ENCODE measurements around the gene ACVR1B. TPM values are rescaled to one million over a fixed set of nuclear protein-coding genes. Genes with fewer than 3 reads are reported as not detected.
A peak's percentile ranks its signal among the peaks of the same experiment; 100 is the strongest.

The ACVR1B gene
- total and polyA plus RNA-seq, 2 of the 8 experiments (the other 6 are each of a cell fraction or from before 2014, with no cell fraction given) = 16.0 to 19.2 TPM

DNA sequence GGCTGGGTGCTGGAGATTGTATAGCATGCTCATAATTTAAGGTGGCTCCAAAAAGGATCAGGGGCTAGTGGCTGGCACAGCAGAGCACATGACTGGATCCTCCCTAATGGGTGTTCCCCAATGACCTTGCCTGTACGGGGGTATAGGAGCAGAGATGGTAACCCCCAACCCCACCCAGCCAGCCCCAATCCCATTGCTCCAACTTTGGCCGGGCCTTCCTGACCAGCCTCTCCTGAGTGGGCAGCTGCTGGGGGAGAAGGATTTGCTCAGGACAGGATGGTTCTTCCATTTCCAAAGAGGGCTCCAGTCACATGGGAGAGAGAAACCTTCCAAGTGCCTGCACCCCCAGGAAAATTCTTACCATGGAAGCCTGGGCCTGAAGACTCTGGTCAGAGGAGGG lies 84.4 kb downstream of the ACVR1B start:
- H2BK12ac ChIP-seq (ENCODE audit: low read depth, low read length) = peak overlapping the region; percentile 94; the same call in 1 of the 2 replicates
- ChIA-PET POLR2A (ENCODE audit: partially characterized antibody) (interaction anchor here (0.8 to 6.6 kb wide), 5 partner anchors 7 to 87 kb away, joined by 3 to 56 read pairs (median 9); partner anchors contain the start of genes ATG101 and NR4A1), CTCF (ENCODE audit: partially characterized antibody) (interaction anchor here (0.8 to 22.7 kb wide), 7 partner anchors 10 to 86 kb away, joined by 3 to 1249 read pairs (median 4); partner anchors contain the start of gene TAMALIN)
- H4K91ac ChIP-seq (replicated peaks; ENCODE audit: insufficient read length, low read length) = no peak overlapping the region
- H3K79me2 ChIP-seq (ENCODE audit: control insufficient read depth in 1 of 2, insufficient read depth in 2 of 2, low read length in 2 of 2) = peaks cover 0 to 24% of the 10 kb centered on the region in 2 experiments; a peak in 3 of 4 replicates
- no peak for FAIRE-seq
- H2BK5ac ChIP-seq (ENCODE audit: low read depth, low read length) = 0 out of 2 replicates have a peak overlapping the region, but pooled peaks have one; percentile 52
- H4K20me1 ChIP-seq (replicated peaks in 1 of 2; ENCODE audit: control insufficient read depth in 1 of 2, insufficient read depth in 2 of 2, low read length in 2 of 2) = peaks cover 2 to 5% of the 10 kb centered on the region in 2 experiments
- no peak overlapping the region for H4K5ac ChIP-seq (ENCODE audit: insufficient read length, low read depth, low read length)
- DNase-seq (ENCODE audit: low read depth in 1 of 2, low spot score in 2 of 2) = no peak
- no peak overlapping the region for H3K56ac ChIP-seq (replicated peaks; ENCODE audit: insufficient read length, low read depth, low read length)
- H2AFZ ChIP-seq (ENCODE audit: low read length) = no peak overlapping the region
- peak overlapping the region in 1 of 2 experiments; percentile 67; a peak in 1 of 4 replicates for H3K4me2 ChIP-seq (ENCODE audit: insufficient read depth in 1 of 2, low read depth in 2 of 2, low read length in 2 of 2)
- no peaks in the 10 kb centered on the region for H3K9me3 ChIP-seq (ENCODE audit: insufficient read depth in 2 of 2, low read depth in 1 of 2, low read length in 1 of 2)
- H3K14ac ChIP-seq (ENCODE audit: insufficient read length) = no peak overlapping the region
- 79% methylated on average over 2 of the region's 2 CpGs; no CpG with 5 or more reads in 1 of the 2 experiments for WGBS, 2 experiments (ENCODE audit: extremely low coverage in 1 of 2, insufficient coverage in 1 of 2, insufficient read length in 1 of 2, insufficient replicate concordance in 2 of 2, low coverage in 1 of 2, low lambda C conversion rate in 2 of 2, missing lambda C conversion rate in 1 of 2)
- TF ChIP-seq FOSL1 (IDR thresholded peaks at IDR 0.05; ENCODE audit: insufficient read depth, low read depth, low read length) (no peak), BCL11A (IDR thresholded peaks at IDR 0.05; ENCODE audit: low read depth in 2 of 2, low read length in 2 of 2) (no peak), CHD2 (IDR thresholded peaks at IDR 0.05; ENCODE audit: low read length) (no peak), SIN3A (conservative IDR thresholded peaks at IDR 0.05 in 1 of 2, IDR thresholded peaks at IDR 0.05 in 1 of 2; ENCODE audit: low read depth in 1 of 2, low read length in 2 of 2) (no peak), RAD21 (IDR thresholded peaks at IDR 0.05 in 1 of 2, conservative IDR thresholded peaks at IDR 0.05 in 1 of 2; ENCODE audit: low read depth in 2 of 2, low read length in 2 of 2) (no peak), CHD1 (IDR thresholded peaks at IDR 0.05; ENCODE audit: low read depth, low read length) (no peak), KDM4A (IDR thresholded peaks at IDR 0.05; ENCODE audit: low read depth, low read length, severe bottlenecking) (no peak), KDM1A (IDR thresholded peaks at IDR 0.05; ENCODE audit: borderline replicate concordance, low read length) (no peak)
- TF ChIP-seq, protein P1, sequence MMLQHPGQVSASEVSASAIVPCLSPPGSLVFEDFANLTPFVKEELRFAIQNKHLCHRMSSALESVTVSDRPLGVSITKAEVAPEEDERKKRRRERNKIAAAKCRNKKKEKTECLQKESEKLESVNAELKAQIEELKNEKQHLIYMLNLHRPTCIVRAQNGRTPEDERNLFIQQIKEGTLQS (IDR thresholded peaks at IDR 0.05; ENCODE audit: insufficient read depth, low read depth, low read length) = no peak
- H3K79me1 ChIP-seq (ENCODE audit: low read depth, low read length) = 0 out of 2 replicates have a peak, but pooled peaks cover 2% of the 10 kb centered on the region
- no peak overlapping the region for H3K27ac ChIP-seq (ENCODE audit: low read depth, low read length)
- H3K4ac ChIP-seq (replicated peaks; ENCODE audit: insufficient read length, low read depth, low read length) = no peak overlapping the region
- peaks cover 2 to 32% (median 22%) of the 10 kb centered on the region in 4 experiments; a peak in 6 of 7 replicates for H3K27me3 ChIP-seq (replicated peaks in 1 of 4; ENCODE audit: control insufficient read depth in 3 of 4, extremely low read depth in 1 of 4, insufficient read depth in 3 of 4, low read length in 3 of 4)
- no peaks in the 10 kb centered on the region for H3K36me3 ChIP-seq (ENCODE audit: control insufficient read depth in 2 of 4, insufficient read depth in 4 of 4, low read length in 3 of 4)
- no peak overlapping the region for H2BK20ac ChIP-seq (ENCODE audit: low read length)
- H3K4me3 ChIP-seq (ENCODE audit: extremely low read depth in 1 of 4, insufficient read depth in 2 of 4, low read depth in 3 of 4, low read length in 4 of 4) = no peak overlapping the region; a peak in 2 of 8 replicates
- no peak overlapping the region for H2BK15ac ChIP-seq (ENCODE audit: low read length)
- no peak overlapping the region for H3K9ac ChIP-seq (replicated peaks in 1 of 4; ENCODE audit: extremely low read depth in 1 of 4, low read depth in 3 of 4, low read length in 3 of 4)
- peaks cover 4 to 7% (median 6%) of the 10 kb centered on the region in 4 experiments; a peak in 6 of 7 replicates for H3K4me1 ChIP-seq (replicated peaks in 1 of 4; ENCODE audit: control insufficient read depth in 3 of 4, insufficient read depth in 4 of 4, low read length in 3 of 4)
- H4K8ac ChIP-seq (ENCODE audit: extremely low read depth, insufficient read depth, low read length) = no peak overlapping the region
- H2AK5ac ChIP-seq (ENCODE audit: low read depth, low read length) = peak overlapping the region; percentile 17; the same call in 1 of the 2 replicates
- H3K23me2 ChIP-seq (ENCODE audit: low read depth, low read length) = peaks cover 2% of the 10 kb centered on the region; the same call in 1 of the 2 replicates
- H3K18ac ChIP-seq (ENCODE audit: extremely low read depth, low read length) = no peak overlapping the region
- H2BK120ac ChIP-seq (replicated peaks; ENCODE audit: low read depth, low read length) = no peak overlapping the region
- H3K23ac ChIP-seq (ENCODE audit: insufficient read length) = no peak overlapping the region
